Gastroesophageal sphincter (tissue), 4 donors: ENCODE measurements around the gene ATP5PF. TPM values are rescaled to one million over a fixed set of nuclear protein-coding genes. Genes with fewer than 3 reads are reported as not detected.

Experiments
- ATAC-seq: fragments of 150-250 bp; one replicate; pipeline ENCODE4 v1.9.1; 2016; ENCODE audit warnings: mild to moderate bottlenecking, moderate library complexity
- H3K27ac ChIP-seq, 4 donors: fragments of 200-600 bp; sonication (generic) in 3 of 4; 1 replicate in 3 of 4; 2 replicates in 1 of 4; pipeline ENCODE4 v1.5.1; 2016 to 2019
- H3K27me3 ChIP-seq: fragments of 200-600 bp; sonication (generic); one replicate; pipeline ENCODE4 v1.5.1; 2019
- H3K36me3 ChIP-seq, 2 donors: fragments of 200-600 bp; sonication (generic); one replicate each; pipeline ENCODE4 v1.5.1; 2019; ENCODE audit warnings: control low read depth in 1 of 2
- H3K4me1 ChIP-seq, 3 donors: fragments of 200-600 bp; sonication (generic); 1 replicate in 2 of 3; 2 replicates in 1 of 3; pipeline ENCODE4 v1.5.1; 2016 to 2019; ENCODE audit warnings: control low read depth in 2 of 3
- H3K4me3 ChIP-seq, 2 donors: fragments of 200-600 bp; sonication (generic); one replicate each; pipeline ENCODE4 v1.5.1; 2019; ENCODE audit warnings: mild to moderate bottlenecking in 1 of 2, moderate library complexity in 1 of 2
- H3K9me3 ChIP-seq, 3 donors: fragments of 200-600 bp; sonication (generic); one replicate each; pipeline ENCODE4 v1.5.1; 2017 to 2019; ENCODE audit warnings: control low read depth in 2 of 3
- CTCF ChIP-seq, 4 experiments: fragments of 200-600 bp in 2 of 4; fragments of 450-650 bp in 2 of 4; sonication (generic) in 1 of 4; IDR thresholded peaks; one replicate each; pipeline ENCODE4 v1.5.1; 2017 to 2019; ENCODE audit warnings: antibody characterized with exemption in 4 of 4, mild to moderate bottlenecking in 2 of 4, moderate library complexity in 2 of 4
- EP300 ChIP-seq: sonication (generic); formaldehyde crosslinking; IDR thresholded peaks from one replicate; pipeline ENCODE4 v1.6.1; 2017; ENCODE audit warnings: antibody characterized with exemption, mild to moderate bottlenecking
- POLR2A ChIP-seq, 2 donors: fragments of 450-650 bp; IDR thresholded peaks; one replicate each; pipeline ENCODE4 v1.6.1; 2017; ENCODE audit warnings: antibody characterized with exemption in 2 of 2, mild to moderate bottlenecking in 2 of 2, moderate library complexity in 1 of 2
- POLR2AphosphoS5 ChIP-seq: sonication (generic); formaldehyde crosslinking; IDR thresholded peaks from one replicate; pipeline ENCODE4 v1.6.1; 2017; ENCODE audit warnings: antibody characterized with exemption
- WGBS, 2 donors: methylation state at CpG; one replicate each; pipeline ENCODE4 v1.1.5; 2018; ENCODE audit warnings: low coverage in 1 of 2; 5-methylcytosine and 5-hydroxymethylcytosine counted together
- total RNA-seq, 4 donors: library from RNA; depleted of rRNA; stranded (reverse); fragments of >200 nt; gene quantifications; one replicate each; pipeline ENCODE4 v1.1.0, GENCODE V29; 2016

The ATP5PF gene
- total RNA-seq, 4 donors from 2014 or later, result 108 to 158 (median 130) TPM

DNA sequence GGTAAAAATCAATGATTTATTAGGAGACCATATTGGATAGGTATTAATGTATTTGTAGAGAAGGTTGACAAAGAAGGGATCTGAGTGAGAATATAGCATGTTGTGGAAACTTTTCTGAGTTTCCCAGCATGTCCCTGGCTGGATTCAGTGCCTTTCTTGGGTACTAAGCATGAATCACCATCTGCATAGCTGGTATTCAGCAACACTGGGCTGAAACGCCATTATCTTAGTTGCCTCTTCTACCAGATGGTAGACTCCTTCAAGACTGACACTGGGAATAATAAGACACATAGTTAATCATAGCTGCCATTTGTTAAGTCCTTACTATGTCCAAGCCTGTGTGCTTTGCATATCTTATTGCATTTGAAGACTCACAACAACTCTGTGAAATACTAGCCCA is 45.5 kb downstream of the ATP5PF start:
- TF ChIP-seq CTCF (IDR thresholded peaks at IDR 0.05), result no peak
- no peak for TF ChIP-seq EP300
- TF ChIP-seq POLR2AphosphoS5, result no peak
- no peak for TF ChIP-seq POLR2A (IDR thresholded peaks at IDR 0.05)
- no peak for ATAC-seq
- Histone ChIP-seq H3K4me3 (no peak overlapping the region), H3K9me3 (no peaks in the 10 kb centered on the region), H3K4me1 (peaks cover 0 to 29% (median 11%) of the 10 kb centered on the region in 3 donors), H3K36me3 (peaks cover 0 to 31% of the 10 kb centered on the region in 2 donors), H3K27me3 (no peaks in the 10 kb centered on the region), H3K27ac (peak overlapping the region; percentile 29 to 68 (median 67))
- WGBS, 2 donors, result 75 to 83% methylated on average over 1 of the region's 1 CpG

GRCh38 chr21:25688275-25689155 is 46.2 kb downstream of the ATP5PF start:
- Histone ChIP-seq H3K36me3 (peaks cover 0 to 24% of the 10 kb centered on the region in 2 donors), H3K4me1 (peaks cover 0 to 29% (median 11%) of the 10 kb centered on the region in 3 donors), H3K27me3 (no peaks in the 10 kb centered on the region), H3K9me3 (no peaks in the 10 kb centered on the region), H3K4me3 (no peak overlapping the region), H3K27ac (peak overlapping the region; percentile 29 to 68 (median 67))
- 60 to 61% methylated on average over 9 of the region's 9 CpGs for WGBS, 2 donors
- TF ChIP-seq POLR2A (IDR thresholded peaks at IDR 0.05) (no peak), EP300 (no peak), CTCF (IDR thresholded peaks at IDR 0.05) (no peak), POLR2AphosphoS5 (no peak)
- no peak for ATAC-seq

GRCh38 chr21:25687787-25688186 is 46.9 kb downstream of the ATP5PF start:
- Histone ChIP-seq H3K4me1 (peaks cover 0 to 29% (median 11%) of the 10 kb centered on the region in 3 donors), H3K27ac (peak overlapping the region in 3 of 4 donors; percentile 40 to 68 (median 66)), H3K9me3 (no peaks in the 10 kb centered on the region), H3K36me3 (peaks cover 0 to 21% of the 10 kb centered on the region in 2 donors), H3K4me3 (no peak overlapping the region), H3K27me3 (no peaks in the 10 kb centered on the region)
- TF ChIP-seq CTCF (IDR thresholded peaks at IDR 0.05) (no peak), POLR2A (IDR thresholded peaks at IDR 0.05) (no peak), EP300 (no peak), POLR2AphosphoS5 (no peak)
- WGBS, 2 donors, result 75% methylated on average over 2 to 4 of the region's 4 CpGs
- ATAC-seq, result no peak

- Histone ChIP-seq H3K4me1 (peaks cover 0 to 11% (median 0%) of the 10 kb centered on the region in 3 donors), H3K27ac (no peak overlapping the region), H3K4me3 (no peak overlapping the region), H3K36me3 (peaks cover 0 to 6% of the 10 kb centered on the region in 2 donors), H3K9me3 (no peaks in the 10 kb centered on the region), H3K27me3 (no peaks in the 10 kb centered on the region)
- 69 to 85% methylated on average over 3 to 7 of the region's 9 CpGs for WGBS, 2 donors
- no peak for TF ChIP-seq CTCF (IDR thresholded peaks at IDR 0.05)
- TF ChIP-seq POLR2A (IDR thresholded peaks at IDR 0.05), result no peak
- no peak for TF ChIP-seq EP300
- TF ChIP-seq POLR2AphosphoS5, result no peak
- no peak for ATAC-seq
Observed at GRCh38 chr21:25682382-25682781, 52.3 kb downstream of the ATP5PF start.

- H3K27ac ChIP-seq, result peak overlapping the region in 2 of 4 donors; percentile 35 to 61
- TF ChIP-seq POLR2AphosphoS5, result no peak
- TF ChIP-seq POLR2A (IDR thresholded peaks at IDR 0.05), result no peak
- no peak for TF ChIP-seq EP300
- TF ChIP-seq CTCF (IDR thresholded peaks at IDR 0.05), result no peak
Observed at GRCh38 chr21:25676451-25676850, 58.3 kb downstream of the ATP5PF start.

More at GRCh38 chr21:25676451-25676850, 58.3 kb downstream of the ATP5PF start:
- Histone ChIP-seq H3K9me3 (no peaks in the 10 kb centered on the region), H3K4me1 (peaks cover 0 to 25% (median 0%) of the 10 kb centered on the region in 3 donors), H3K27me3 (no peaks in the 10 kb centered on the region), H3K36me3 (no peaks in the 10 kb centered on the region), H3K4me3 (no peak overlapping the region)
- ATAC-seq, result no peak
